ENCODE measurements around the gene COMT.

COMT gene

DNA sequence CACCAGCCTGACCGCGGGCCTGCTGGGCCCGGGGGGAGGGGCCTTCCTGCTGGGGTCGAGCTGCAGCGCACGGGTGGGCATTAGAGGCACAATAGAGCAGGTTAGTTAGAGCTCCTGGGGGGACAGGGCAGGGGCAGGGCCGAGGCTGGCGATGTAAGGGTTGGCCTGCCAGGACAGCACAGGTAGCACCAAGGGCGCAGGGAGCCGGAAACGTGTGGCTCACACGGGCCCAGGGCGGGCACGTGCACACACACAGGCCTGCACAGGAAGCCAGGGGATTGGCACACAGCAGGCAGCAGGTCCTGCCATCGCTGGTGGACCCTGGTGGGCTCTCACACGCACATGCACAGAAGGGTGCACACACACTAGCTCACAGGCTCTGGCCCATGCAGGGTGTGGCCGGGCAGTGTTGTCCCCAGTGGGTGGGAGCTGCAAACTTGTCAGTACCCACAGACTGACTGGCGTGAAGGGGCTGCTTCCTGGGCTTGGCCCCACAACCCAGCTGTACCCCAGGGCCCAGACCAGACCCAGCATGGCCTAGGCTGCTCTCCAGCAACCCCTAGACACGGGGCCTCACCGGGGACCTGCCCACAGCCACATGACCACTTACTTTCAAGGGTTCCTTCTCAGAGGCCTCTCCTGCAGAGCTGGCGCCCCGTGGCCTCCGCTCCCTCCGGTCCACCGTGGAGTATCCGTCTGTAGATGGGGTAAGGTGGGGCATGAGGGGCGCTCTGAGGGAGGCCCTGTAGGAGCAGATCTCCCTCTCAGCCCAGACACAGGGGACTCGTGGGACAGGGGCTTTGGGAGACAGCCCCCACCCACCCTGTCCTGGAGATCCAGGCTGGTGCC lies 29.9 kb downstream of the COMT start:
- DNase-seq (ENCODE audit: low spot score) = no peak
- no peaks in the 10 kb centered on the region for H3K27me3 Mint-ChIP-seq (ENCODE audit: low read depth)
- peaks cover 7% of the 10 kb centered on the region for H3K4me1 Mint-ChIP-seq (ENCODE audit: low read depth)
- no peak overlapping the region for H3K4me3 Mint-ChIP-seq
- peaks cover 4% of the 10 kb centered on the region for H3K36me3 Mint-ChIP-seq (ENCODE audit: low read depth)
- H3K27ac Mint-ChIP-seq = no peak overlapping the region
- H3K9me3 Mint-ChIP-seq = no peaks in the 10 kb centered on the region

DNA sequence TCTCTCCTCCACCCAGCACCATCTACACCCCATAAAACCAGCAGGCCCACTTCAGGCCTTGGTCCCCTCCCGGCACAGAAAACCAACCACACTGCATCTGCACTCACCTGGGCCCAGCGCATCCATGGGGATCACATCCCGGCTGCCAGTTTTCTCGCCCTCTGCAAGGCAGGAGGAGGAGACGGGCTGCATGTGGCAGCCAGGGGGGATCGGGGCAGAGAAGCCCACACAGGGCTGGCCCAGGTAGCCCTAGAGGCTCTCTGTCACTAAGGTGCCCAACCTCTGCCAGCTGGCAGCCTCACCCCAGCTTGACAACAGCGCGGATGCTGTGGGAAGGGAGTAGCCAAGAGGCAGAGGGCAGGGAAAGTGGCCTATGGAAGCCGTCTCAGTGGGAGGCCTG lies 30.7 kb downstream of the COMT start:
- H3K36me3 Mint-ChIP-seq (ENCODE audit: low read depth) = peaks cover under 1% of the 10 kb centered on the region
- H3K27me3 Mint-ChIP-seq (ENCODE audit: low read depth) = no peaks in the 10 kb centered on the region
- H3K4me1 Mint-ChIP-seq (ENCODE audit: low read depth) = peaks cover 7% of the 10 kb centered on the region
- H3K4me3 Mint-ChIP-seq = no peak overlapping the region
- no peak for DNase-seq (ENCODE audit: low spot score)
- no peak overlapping the region for H3K27ac Mint-ChIP-seq
- H3K9me3 Mint-ChIP-seq = no peaks in the 10 kb centered on the region

DNA sequence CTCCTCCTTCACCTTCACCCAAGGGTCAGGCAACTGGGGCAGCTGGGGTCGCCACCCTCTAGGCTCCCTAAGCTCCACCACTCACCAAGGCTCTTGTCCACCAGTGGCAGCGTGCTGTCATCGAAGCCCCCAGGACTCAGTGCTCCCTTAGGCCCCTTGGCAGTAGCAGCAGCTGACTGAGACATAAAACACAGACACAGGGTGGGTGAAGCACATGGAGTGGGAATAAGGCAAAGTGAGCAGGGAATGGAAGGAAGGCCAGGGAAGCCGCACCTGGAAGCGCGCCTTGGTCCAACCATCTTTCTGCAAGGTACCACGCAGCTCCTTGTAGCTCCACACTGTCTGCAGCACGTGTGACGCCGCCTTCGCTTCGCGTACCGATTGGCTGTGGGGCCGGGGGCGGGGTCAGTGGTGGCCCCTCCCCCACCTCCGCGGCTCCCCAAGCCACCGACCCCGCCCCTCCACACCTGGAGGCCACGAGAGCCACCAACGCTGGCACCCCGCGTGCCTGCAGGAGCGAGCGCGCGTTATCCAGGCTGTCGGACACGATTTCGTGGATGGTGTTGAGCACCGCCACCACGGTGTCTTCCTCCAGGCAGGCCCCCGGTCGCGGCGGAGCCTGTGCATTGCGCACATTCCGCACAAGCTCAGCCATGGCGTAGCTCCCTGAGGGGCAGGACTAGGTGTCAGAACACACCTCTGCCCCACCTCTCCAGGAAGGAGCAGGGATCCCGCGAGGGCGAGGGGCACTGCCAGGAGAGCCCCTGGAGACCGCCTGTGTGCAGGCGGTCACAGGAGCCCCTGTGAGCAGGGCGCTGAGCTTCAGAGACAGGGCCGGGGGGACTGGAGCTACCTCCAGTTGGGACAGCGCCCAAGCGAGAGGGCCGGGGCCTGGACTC lies 31.3 kb downstream of the COMT start:
- H3K4me1 Mint-ChIP-seq (ENCODE audit: low read depth) = peaks cover 7% of the 10 kb centered on the region

DNA sequence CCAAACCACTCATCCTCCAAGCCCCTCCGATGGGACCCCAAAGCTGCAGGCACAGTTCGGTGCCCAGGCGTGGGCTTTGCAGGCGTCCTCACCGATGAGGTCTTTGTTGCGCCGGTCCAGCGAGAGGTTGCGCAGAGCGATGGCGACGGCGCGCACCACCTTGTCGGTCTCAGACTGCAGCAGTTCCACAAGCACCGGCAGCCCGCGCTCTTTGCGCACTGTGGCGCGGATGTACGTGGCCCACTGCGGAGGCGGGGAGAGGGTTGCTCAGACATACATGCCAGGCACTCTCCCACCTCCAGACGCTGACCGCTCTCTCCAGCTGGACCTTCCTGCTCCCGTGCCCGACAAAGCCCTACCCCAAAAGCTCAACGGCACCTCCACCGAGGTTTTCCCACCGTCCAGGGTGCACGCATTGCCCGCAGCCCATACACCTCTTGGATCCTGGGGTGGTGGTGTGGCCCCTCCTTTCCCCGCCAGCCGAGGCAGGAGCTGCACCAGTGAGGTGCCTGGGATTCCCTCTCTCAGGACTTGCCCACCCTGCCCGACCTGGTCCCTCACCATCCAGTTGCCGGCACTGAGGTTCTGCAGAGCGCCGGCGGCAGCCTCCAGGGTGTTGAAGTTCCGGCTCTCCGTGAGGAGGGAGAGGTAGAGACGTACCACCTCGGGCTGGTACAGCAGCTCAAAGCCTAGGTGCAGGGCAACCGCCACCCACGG lies 32.1 kb downstream of the COMT start:
- H3K9me3 Mint-ChIP-seq = no peaks in the 10 kb centered on the region

More for the DNA sequence above, 31.3 kb downstream of the COMT start:
- no peak for DNase-seq (ENCODE audit: low spot score)
- Mint-ChIP-seq H3K27ac (no peak overlapping the region), H3K4me3 (no peak overlapping the region), H3K36me3 (ENCODE audit: low read depth) (no peaks in the 10 kb centered on the region), H3K27me3 (ENCODE audit: low read depth) (no peaks in the 10 kb centered on the region), H3K9me3 (no peaks in the 10 kb centered on the region)

DNA sequence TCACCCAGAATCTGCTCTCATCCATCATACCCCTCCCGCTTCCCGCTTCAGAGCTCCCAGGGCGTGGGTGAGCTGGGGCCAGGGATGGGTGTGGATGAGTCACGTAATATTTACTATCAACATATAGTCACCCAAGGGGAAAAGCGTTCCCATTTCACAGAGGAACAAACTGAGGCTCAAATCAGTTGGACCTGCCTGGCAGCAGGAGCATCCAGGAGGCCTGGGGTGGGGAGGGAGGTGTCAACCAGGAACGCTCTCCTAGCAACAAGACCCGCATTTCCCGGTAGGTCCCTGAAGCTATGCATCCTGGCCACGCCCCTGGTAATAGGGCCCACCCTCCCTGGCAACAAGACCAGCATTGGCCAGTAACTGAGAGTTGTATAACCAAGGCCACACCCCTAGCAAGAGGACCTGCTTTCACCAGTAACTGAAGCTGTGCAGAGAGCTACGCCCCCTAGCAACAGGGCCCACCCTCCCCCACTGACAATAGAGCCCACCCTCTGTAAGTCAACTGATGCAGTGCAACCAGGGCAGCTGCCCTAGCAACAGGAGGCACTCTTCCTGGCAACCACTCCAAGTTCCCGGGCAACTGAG lies 32.8 kb downstream of the COMT start:
- Mint-ChIP-seq H3K36me3 (ENCODE audit: low read depth) (no peaks in the 10 kb centered on the region), H3K4me1 (ENCODE audit: low read depth) (peaks cover 7% of the 10 kb centered on the region), H3K4me3 (no peak overlapping the region), H3K27ac (no peak overlapping the region), H3K9me3 (no peaks in the 10 kb centered on the region), H3K27me3 (ENCODE audit: low read depth) (no peaks in the 10 kb centered on the region)
- DNase-seq (ENCODE audit: low spot score) = no peak

More for the DNA sequence above, 32.1 kb downstream of the COMT start:
- no peaks in the 10 kb centered on the region for H3K36me3 Mint-ChIP-seq (ENCODE audit: low read depth)
- no peak for DNase-seq (ENCODE audit: low spot score)
- H3K27me3 Mint-ChIP-seq (ENCODE audit: low read depth) = no peaks in the 10 kb centered on the region
- H3K4me3 Mint-ChIP-seq = no peak overlapping the region
- H3K27ac Mint-ChIP-seq = no peak overlapping the region
- peaks cover 7% of the 10 kb centered on the region for H3K4me1 Mint-ChIP-seq (ENCODE audit: low read depth)

DNA sequence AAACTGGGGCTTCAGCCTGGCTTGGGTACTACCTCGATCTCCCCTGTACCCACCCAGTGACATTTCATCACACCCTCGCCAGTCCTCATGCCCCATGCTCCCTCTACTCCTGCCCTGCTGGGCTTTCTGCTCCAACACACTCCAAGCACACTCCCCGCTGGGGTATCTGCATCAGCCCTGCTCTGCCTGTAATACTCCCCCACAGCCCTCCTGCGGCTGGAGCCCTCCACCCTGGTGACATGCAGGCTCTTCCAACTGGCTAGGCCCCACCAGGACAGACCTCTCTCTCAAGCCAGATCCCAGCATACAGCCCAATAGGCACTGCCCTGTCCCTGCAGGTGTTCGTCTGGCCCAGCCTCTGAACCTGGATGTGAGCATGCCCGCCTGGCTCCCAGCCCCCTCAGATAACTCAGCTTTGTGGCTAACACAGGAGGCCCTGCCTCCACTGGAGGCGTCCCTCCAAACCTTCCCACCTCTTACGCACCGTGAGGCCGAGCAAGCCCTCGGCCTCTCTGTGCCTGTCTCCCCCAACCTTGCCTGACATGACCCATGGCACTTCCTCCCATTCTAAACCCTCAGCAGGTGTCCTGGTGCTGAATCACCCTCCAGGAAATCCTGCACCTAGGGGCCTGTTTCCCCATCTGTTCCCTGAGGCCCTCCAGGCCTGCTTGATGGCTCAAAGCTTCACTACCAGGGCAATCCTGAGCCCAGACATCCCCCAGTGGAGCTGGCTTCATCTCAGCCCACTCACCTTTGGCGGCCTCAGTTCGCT lies 33.5 kb downstream of the COMT start:
- Mint-ChIP-seq H3K4me1 (ENCODE audit: low read depth) (peaks cover 7% of the 10 kb centered on the region), H3K27ac (no peak overlapping the region), H3K4me3 (no peak overlapping the region), H3K36me3 (ENCODE audit: low read depth) (no peaks in the 10 kb centered on the region), H3K9me3 (no peaks in the 10 kb centered on the region), H3K27me3 (ENCODE audit: low read depth) (no peaks in the 10 kb centered on the region)
- no peak for DNase-seq (ENCODE audit: low spot score)

DNA sequence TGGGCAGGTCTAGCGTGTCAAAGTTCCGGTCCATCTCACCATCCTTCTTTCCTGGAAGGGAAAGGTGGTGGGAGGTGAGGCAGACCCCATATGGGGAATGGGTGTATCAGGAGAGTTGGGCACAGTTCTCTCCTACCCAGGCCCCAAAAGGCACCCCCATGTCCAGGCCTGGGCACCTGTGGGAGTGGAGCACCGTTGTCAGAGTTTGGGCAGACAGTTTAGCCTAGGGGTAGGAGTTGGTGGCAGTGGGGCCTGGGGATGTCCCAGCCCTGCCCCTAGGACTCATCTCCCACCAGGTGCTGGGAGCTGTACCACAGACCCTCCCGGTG lies 34.1 kb downstream of the COMT start:
- H3K4me3 Mint-ChIP-seq = no peak overlapping the region
- H3K4me1 Mint-ChIP-seq (ENCODE audit: low read depth) = peaks cover 6% of the 10 kb centered on the region
- no peaks in the 10 kb centered on the region for H3K27me3 Mint-ChIP-seq (ENCODE audit: low read depth)
- DNase-seq (ENCODE audit: low spot score) = no peak
- H3K9me3 Mint-ChIP-seq = no peaks in the 10 kb centered on the region
- no peak overlapping the region for H3K27ac Mint-ChIP-seq
- no peaks in the 10 kb centered on the region for H3K36me3 Mint-ChIP-seq (ENCODE audit: low read depth)

DNA sequence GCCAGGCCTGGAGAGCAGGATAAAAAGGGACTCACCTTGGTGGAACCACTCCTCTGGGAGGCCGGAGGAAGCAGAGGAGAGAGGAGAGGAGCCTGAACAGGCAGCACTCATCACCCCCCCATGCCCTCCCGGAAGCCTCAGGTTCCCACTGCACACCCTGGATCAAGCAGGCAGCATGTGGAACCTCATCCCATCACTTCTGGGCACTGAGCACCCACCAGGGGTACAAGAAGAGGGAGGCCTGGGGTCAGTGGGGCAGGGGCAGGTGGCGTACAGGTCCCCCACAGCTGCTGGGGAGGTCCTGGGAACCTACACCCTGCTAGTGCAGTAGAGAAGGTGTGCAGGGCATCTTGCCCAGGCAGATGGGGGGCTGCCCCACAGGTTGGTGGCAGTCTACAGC lies 35.1 kb downstream of the COMT start:
- peaks cover 6% of the 10 kb centered on the region for H3K4me1 Mint-ChIP-seq (ENCODE audit: low read depth)

DNA sequence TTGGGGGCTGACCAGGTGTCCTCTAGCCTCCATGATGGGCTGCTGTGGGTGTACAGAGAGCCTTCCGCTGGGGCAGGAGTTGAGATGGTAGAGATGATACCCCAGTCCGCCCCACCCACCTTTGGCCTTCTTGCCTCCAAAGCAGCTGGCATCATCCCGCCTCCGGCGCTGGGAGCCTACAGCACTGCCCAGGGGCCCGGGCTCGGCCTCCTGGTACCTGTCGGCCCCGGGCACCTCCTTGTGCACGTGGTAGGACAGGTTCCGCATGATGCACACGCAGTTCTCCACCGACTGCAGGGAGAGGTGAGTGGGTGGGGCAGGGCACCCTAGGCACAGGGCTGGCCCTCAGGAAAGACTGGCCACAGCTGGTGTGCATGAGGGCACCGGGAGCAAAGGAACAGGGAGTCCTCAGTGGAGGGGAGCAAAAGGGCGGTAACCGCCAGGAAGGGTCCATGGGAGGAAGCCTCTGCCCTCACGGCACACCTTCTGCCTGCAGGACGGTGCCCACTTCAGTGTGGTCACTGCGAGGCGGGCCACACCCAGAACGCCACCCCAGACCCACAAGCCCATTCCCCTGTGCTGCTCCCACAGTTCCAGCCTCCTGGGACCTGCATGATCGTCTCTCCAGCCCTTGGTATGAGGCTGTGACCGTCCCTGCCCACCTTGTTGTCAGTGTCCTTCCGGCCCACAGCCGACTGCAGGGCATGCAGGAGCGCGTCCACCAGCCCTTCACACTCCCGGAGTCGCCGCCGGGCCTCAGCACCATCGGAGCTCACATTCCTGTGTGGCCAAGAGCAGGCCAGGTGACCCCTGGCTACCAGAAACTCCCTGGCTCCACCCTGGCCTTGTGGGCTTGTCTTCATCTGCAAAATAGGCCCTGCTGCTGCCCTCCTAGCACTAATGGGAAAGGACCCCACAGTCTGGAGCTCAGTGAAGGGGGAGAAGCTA lies 36.0 kb downstream of the COMT start:
- Mint-ChIP-seq H3K4me3 (no peak overlapping the region), H3K27me3 (ENCODE audit: low read depth) (no peaks in the 10 kb centered on the region), H3K4me1 (ENCODE audit: low read depth) (peaks cover 6% of the 10 kb centered on the region), H3K36me3 (ENCODE audit: low read depth) (no peaks in the 10 kb centered on the region), H3K9me3 (no peaks in the 10 kb centered on the region), H3K27ac (no peak overlapping the region)
- DNase-seq (ENCODE audit: low spot score) = no peak

More for the DNA sequence above, 35.1 kb downstream of the COMT start:
- no peaks in the 10 kb centered on the region for H3K27me3 Mint-ChIP-seq (ENCODE audit: low read depth)
- H3K4me3 Mint-ChIP-seq = no peak overlapping the region
- no peak for DNase-seq (ENCODE audit: low spot score)
- H3K9me3 Mint-ChIP-seq = no peaks in the 10 kb centered on the region
- H3K36me3 Mint-ChIP-seq (ENCODE audit: low read depth) = no peaks in the 10 kb centered on the region
- H3K27ac Mint-ChIP-seq = no peak overlapping the region

DNA sequence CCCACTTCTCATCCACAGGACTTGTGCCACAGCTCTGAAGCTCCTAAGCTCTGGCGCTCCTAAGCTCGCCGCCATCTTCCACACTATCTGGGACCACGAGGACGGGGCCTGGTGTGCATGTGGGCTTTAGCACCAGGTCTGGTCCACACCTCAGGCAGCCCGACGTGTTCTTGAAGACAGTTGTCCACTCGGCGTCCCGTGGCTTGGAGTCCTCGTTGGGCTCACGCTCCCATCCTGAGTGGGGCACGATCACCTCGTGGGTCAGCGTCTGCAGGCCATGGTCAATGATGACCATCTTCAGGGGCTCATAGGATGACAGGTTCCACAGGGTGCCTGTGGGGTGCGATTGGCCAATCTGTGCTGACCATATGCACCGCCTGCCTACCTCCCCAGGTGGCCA lies 37.2 kb downstream of the COMT start:
- Mint-ChIP-seq H3K27me3 (ENCODE audit: low read depth) (no peaks in the 10 kb centered on the region), H3K9me3 (no peaks in the 10 kb centered on the region), H3K27ac (no peak overlapping the region), H3K4me1 (ENCODE audit: low read depth) (peaks cover 6% of the 10 kb centered on the region), H3K4me3 (no peak overlapping the region), H3K36me3 (ENCODE audit: low read depth) (no peaks in the 10 kb centered on the region)
- no peak for DNase-seq (ENCODE audit: low spot score)

DNA sequence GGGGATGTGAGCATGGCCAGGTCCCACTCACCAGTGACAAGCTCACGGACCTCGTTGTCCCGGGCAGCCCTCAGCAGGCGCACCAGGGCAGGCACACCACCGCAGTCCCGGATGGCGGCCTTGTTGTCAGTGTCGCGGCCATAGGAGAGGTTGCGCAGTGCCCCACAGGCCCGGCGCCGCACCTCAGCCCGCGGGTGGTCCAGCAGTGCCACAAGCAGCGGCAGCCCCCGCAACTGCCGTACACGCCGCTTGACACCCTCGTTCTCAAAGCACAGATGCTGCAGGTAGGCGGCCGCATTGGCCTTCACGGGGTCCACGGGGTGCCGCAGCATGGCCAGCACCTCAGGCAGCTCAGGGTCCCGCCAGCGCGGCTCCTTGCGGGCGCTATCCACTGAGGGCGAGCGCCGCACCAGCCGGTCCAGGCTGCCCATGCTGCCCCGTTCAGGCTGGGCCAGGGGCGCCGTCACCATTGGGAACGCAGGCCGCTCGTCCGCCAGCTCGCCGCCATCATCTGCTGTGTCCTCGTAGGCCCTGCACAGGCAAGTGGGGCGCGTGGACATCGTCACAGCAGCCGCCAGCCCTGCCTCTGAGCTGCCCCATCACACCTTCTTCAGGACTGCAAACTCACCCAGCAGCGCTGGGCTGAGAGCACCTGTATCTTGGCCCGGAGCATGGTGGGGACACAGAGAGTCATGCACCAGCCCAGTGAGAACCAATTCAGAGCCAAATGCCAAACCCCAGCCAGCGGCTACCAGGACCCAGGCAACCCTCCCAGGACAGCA lies 38.3 kb downstream of the COMT start:
- Mint-ChIP-seq H3K27ac (no peak overlapping the region), H3K9me3 (no peaks in the 10 kb centered on the region), H3K4me1 (ENCODE audit: low read depth) (peaks cover 5% of the 10 kb centered on the region), H3K4me3 (no peak overlapping the region), H3K36me3 (ENCODE audit: low read depth) (no peaks in the 10 kb centered on the region), H3K27me3 (ENCODE audit: low read depth) (no peaks in the 10 kb centered on the region)
- DNase-seq (ENCODE audit: low spot score) = no peak

DNA sequence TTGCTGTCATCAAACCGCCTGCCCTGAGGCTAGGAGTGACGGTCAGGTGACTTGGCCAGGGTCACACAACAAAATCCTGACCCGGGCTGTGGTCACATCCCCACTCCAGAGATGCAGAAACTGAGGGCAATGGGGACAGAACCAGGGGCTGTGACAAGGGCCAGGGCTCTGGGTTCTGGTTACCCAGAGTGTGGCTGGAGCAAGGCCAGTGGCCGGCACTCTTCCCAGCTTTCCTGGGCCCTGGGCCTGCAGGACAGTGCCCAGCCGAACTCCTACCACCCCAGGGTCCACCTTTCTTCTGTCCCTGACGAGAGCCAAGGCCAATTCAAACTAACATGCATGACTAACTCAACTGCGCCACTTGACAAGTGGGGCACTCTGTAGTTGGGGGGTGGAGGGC lies 39.2 kb downstream of the COMT start:
- no peaks in the 10 kb centered on the region for H3K27me3 Mint-ChIP-seq (ENCODE audit: low read depth)
- no peak for DNase-seq (ENCODE audit: low spot score)
- no peaks in the 10 kb centered on the region for H3K36me3 Mint-ChIP-seq (ENCODE audit: low read depth)
- H3K4me3 Mint-ChIP-seq = no peak overlapping the region
- H3K4me1 Mint-ChIP-seq (ENCODE audit: low read depth) = no peaks in the 10 kb centered on the region
- no peak overlapping the region for H3K27ac Mint-ChIP-seq
- no peaks in the 10 kb centered on the region for H3K9me3 Mint-ChIP-seq
